Progenitor cell of endocrine pancreas (in vitro differentiated cells): ENCODE measurements around the gene GGTA1. TPM values are rescaled to one million over a fixed set of nuclear protein-coding genes. Genes with fewer than 3 reads are reported as not detected.

Source experiments
- DNase-seq: peaks from one replicate; pipeline ENCODE4 v3.0.0; 2021; ENCODE audit warnings: low spot score; ENCODE audit not compliant: unreplicated experiment
- H3K27ac Mint-ChIP-seq: 2 replicates; pipeline ENCODE4 v1.8.0; 2021; ENCODE audit warnings: mild to moderate bottlenecking, moderate library complexity, mixed read lengths
- H3K27me3 Mint-ChIP-seq: 2 replicates; pipeline ENCODE4 v1.8.0; 2021; ENCODE audit warnings: mixed read lengths
- H3K36me3 Mint-ChIP-seq: 2 replicates; pipeline ENCODE4 v1.8.0; 2022; ENCODE audit warnings: mixed read lengths; ENCODE audit not compliant: insufficient read depth
- H3K4me1 Mint-ChIP-seq: 2 replicates; pipeline ENCODE4 v1.8.0; 2021; ENCODE audit warnings: low read depth, mixed read lengths
- H3K4me3 Mint-ChIP-seq: 2 replicates; pipeline ENCODE4 v1.8.0; 2021; ENCODE audit warnings: low read depth, mild to moderate bottlenecking, moderate library complexity, mixed read lengths
- H3K9me3 Mint-ChIP-seq: 2 replicates; pipeline ENCODE4 v1.8.0; 2021; ENCODE audit warnings: low read depth, mixed read lengths
- total RNA-seq: library from RNA; stranded (reverse); gene quantifications from 2 replicates; pipeline ENCODE4 v1.2.1, GENCODE V29; 2021
- TF ChIP-seq, protein P1 (sequence below): fragments of 200-600 bp; sonication (generic); IDR thresholded peaks from one replicate; pipeline ENCODE4 v1.5.0; 2021; ENCODE audit warnings: antibody characterized with exemption, mild to moderate bottlenecking; ENCODE audit not compliant: unreplicated experiment

The GGTA1 gene
- total RNA-seq, 1 donor from 2014 or later: not detected

- Mint-ChIP-seq H3K27me3 (peaks cover 27% of the 10 kb centered on the region), H3K4me3 (no peak overlapping the region), H3K9me3 (no peaks in the 10 kb centered on the region), H3K4me1 (no peaks in the 10 kb centered on the region), H3K27ac (no peak overlapping the region), H3K36me3 (no peaks in the 10 kb centered on the region)
- TF ChIP-seq, protein P1, sequence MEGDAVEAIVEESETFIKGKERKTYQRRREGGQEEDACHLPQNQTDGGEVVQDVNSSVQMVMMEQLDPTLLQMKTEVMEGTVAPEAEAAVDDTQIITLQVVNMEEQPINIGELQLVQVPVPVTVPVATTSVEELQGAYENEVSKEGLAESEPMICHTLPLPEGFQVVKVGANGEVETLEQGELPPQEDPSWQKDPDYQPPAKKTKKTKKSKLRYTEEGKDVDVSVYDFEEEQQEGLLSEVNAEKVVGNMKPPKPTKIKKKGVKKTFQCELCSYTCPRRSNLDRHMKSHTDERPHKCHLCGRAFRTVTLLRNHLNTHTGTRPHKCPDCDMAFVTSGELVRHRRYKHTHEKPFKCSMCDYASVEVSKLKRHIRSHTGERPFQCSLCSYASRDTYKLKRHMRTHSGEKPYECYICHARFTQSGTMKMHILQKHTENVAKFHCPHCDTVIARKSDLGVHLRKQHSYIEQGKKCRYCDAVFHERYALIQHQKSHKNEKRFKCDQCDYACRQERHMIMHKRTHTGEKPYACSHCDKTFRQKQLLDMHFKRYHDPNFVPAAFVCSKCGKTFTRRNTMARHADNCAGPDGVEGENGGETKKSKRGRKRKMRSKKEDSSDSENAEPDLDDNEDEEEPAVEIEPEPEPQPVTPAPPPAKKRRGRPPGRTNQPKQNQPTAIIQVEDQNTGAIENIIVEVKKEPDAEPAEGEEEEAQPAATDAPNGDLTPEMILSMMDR: no peak
- no peak for DNase-seq
Observed at GRCh38 chr9:121483473-121484031, 16.1 kb downstream of the GGTA1 start.

DNA sequence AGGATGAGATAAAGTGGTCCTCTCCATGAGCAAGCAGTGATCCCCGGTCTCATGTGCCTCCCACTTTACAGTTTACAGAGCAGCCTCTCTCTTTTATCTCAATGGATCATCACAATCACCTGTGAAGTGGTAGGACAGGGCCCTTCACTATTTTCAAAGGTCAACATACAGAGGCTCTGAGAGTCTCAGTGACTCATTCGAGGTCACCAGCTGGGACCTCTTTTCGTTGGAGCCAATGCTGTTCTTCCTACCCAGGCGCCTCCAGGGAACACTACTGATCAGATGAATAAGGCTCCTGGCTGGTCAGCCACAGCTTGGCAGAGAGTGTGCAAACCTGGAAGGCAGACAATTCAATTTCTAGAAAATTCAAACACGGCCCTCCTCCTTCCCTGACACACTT, 16.6 kb downstream of the GGTA1 start:
- DNase-seq: no peak
- peaks cover 32% of the 10 kb centered on the region for H3K27me3 Mint-ChIP-seq
- no peaks in the 10 kb centered on the region for H3K36me3 Mint-ChIP-seq
- H3K27ac Mint-ChIP-seq: no peak overlapping the region
- H3K4me3 Mint-ChIP-seq: no peak overlapping the region
- no peaks in the 10 kb centered on the region for H3K4me1 Mint-ChIP-seq
- no peaks in the 10 kb centered on the region for H3K9me3 Mint-ChIP-seq
- TF ChIP-seq, protein P1: no peak

- no peaks in the 10 kb centered on the region for H3K36me3 Mint-ChIP-seq
- H3K27ac Mint-ChIP-seq: no peak overlapping the region
- H3K4me1 Mint-ChIP-seq: no peaks in the 10 kb centered on the region
- peaks cover 39% of the 10 kb centered on the region for H3K27me3 Mint-ChIP-seq
- TF ChIP-seq, protein P1: no peak
- no peak for DNase-seq
- H3K4me3 Mint-ChIP-seq: no peak overlapping the region
- H3K9me3 Mint-ChIP-seq: no peaks in the 10 kb centered on the region
Observed at GRCh38 chr9:121478816-121479676, 20.6 kb downstream of the GGTA1 start.

- no peak overlapping the region for H3K4me3 Mint-ChIP-seq
- TF ChIP-seq, protein P1: no peak
- peaks cover 50% of the 10 kb centered on the region for H3K27me3 Mint-ChIP-seq
- DNase-seq: no peak
- no peak overlapping the region for H3K27ac Mint-ChIP-seq
- H3K36me3 Mint-ChIP-seq: no peaks in the 10 kb centered on the region
- no peaks in the 10 kb centered on the region for H3K9me3 Mint-ChIP-seq
- H3K4me1 Mint-ChIP-seq: no peaks in the 10 kb centered on the region
Observed at GRCh38 chr9:121476156-121476555, 23.5 kb downstream of the GGTA1 start.

DNA sequence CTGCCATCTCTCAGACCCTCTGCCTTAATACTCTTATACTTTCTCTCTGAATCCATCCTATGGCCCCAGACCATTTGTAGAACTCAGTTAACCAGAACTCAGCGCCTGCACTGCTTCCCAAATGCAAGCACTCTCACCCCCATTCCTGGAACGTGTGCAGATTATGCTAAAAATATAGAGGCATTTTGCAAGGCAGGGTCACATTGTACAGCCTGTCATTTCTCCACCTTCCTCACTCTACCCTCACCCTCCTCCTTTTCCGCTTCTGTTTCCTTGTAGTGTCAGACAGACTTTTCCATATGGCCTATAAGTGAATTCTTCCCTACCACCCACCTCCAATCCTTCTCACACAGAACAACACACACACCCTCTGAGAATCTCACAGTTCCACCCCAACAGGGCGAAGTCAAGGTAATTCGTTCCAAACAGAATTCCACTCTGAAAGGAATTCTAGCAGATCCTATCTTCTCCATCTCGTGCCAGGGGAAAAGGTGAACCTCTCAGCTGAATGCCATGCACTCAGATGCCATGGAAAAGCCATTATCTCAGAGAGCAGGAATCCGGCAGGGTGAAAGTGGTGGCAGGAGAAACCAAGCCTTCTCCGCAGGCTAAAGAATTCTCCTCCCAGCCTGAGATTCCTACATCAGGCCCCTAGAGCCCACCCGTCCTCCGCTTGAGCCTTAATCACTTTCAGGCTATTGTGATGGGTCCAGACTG, 25.3 kb downstream of the GGTA1 start:
- Mint-ChIP-seq H3K27ac (no peak overlapping the region), H3K4me3 (no peak overlapping the region), H3K9me3 (no peaks in the 10 kb centered on the region), H3K36me3 (no peaks in the 10 kb centered on the region), H3K4me1 (no peaks in the 10 kb centered on the region), H3K27me3 (peaks cover 60% of the 10 kb centered on the region)
- TF ChIP-seq, protein P1: no peak
- no peak for DNase-seq
